ENCODE results near the gene SLC9A2. TPM values are rescaled to one million over a fixed set of nuclear protein-coding genes. Genes with fewer than 3 reads are reported as not detected.

Gene SLC9A2
- polyA plus RNA-seq, 3 donors, result not detected

- no peaks in the 10 kb centered on the region for H3K79me2 ChIP-seq (ENCODE audit: insufficient read depth, low read length)
- Mint-ChIP-seq H3K4me1 (peaks cover 5% of the 10 kb centered on the region), H3K36me3 (no peaks in the 10 kb centered on the region), H3K27ac (no peak overlapping the region), H3K27me3 (ENCODE audit: low read depth in 3 of 3) (peaks cover 0 to 3% (median 2%) of the 10 kb centered on the region in 3 donors), H3K4me3 (no peak overlapping the region), H3K9me3 (peaks cover 0 to 2% (median 0%) of the 10 kb centered on the region in 7 donors)
- no peak overlapping the region for H2AFZ ChIP-seq (ENCODE audit: insufficient read depth, low read depth, low read length, poor library complexity, severe bottlenecking)
- intact Hi-C loops (cut with micrococcal nuclease), result no loop called here
- H4K20me1 ChIP-seq (ENCODE audit: insufficient read depth, low read length), result no peaks in the 10 kb centered on the region
- no peak for DNase-seq
- no peak overlapping the region for H3K27ac ChIP-seq (ENCODE audit: low read depth in 1 of 2, low read length in 2 of 2)
- H3K27me3 ChIP-seq (ENCODE audit: control insufficient read depth in 2 of 2, insufficient read depth in 2 of 2, low read length in 2 of 2), result no peaks in the 10 kb centered on the region
- H3K4me3 ChIP-seq (replicated peaks in 1 of 3; ENCODE audit: low read depth in 2 of 3, low read length in 3 of 3), result no peak overlapping the region
- H3K9me3 ChIP-seq (replicated peaks in 1 of 2; ENCODE audit: control insufficient read depth in 1 of 2, insufficient read depth in 1 of 2, low read length in 2 of 2), result no peaks in the 10 kb centered on the region
- H3K4me1 ChIP-seq (ENCODE audit: control insufficient read depth in 1 of 2, insufficient read depth in 2 of 2, low read length in 2 of 2), result no peaks in the 10 kb centered on the region
- H3K9ac ChIP-seq (ENCODE audit: insufficient read depth, low read length, poor library complexity, severe bottlenecking), result no peak overlapping the region
- H3K36me3 ChIP-seq (replicated peaks in 1 of 2; ENCODE audit: control insufficient read depth in 1 of 2, insufficient read depth in 2 of 2, low read length in 2 of 2), result no peaks in the 10 kb centered on the region
- 91% methylated on average over 2 of the region's 2 CpGs for WGBS (ENCODE audit: insufficient coverage)
- no peak overlapping the region for H3K4me2 ChIP-seq (replicated peaks; ENCODE audit: extremely low read depth, low read length, poor library complexity, severe bottlenecking)
- TF ChIP-seq CTCF (IDR thresholded peaks at IDR 0.05), result no peak
These were observed 40.7 kb downstream of the SLC9A2 start for GRCh38 chr2:102660070-102660469.

- H3K79me2 ChIP-seq (ENCODE audit: insufficient read depth, low read length), result no peaks in the 10 kb centered on the region
- H3K9ac ChIP-seq (ENCODE audit: insufficient read depth, low read length, poor library complexity, severe bottlenecking), result no peak overlapping the region
- H3K4me3 Mint-ChIP-seq, result no peak overlapping the region
- peaks cover 0 to 3% (median 2%) of the 10 kb centered on the region in 3 donors for H3K27me3 Mint-ChIP-seq (ENCODE audit: low read depth in 3 of 3)
- H3K4me3 ChIP-seq (replicated peaks in 1 of 3; ENCODE audit: low read depth in 2 of 3, low read length in 3 of 3), result no peak overlapping the region
- no peaks in the 10 kb centered on the region for H3K27me3 ChIP-seq (ENCODE audit: control insufficient read depth in 2 of 2, insufficient read depth in 2 of 2, low read length in 2 of 2)
- peaks cover 5% of the 10 kb centered on the region for H3K4me1 Mint-ChIP-seq
- intact Hi-C loops (cut with micrococcal nuclease), result no loop called here
- 100% methylated on average over 1 of the region's 6 CpGs for WGBS (ENCODE audit: insufficient coverage)
- no peak for TF ChIP-seq CTCF (IDR thresholded peaks at IDR 0.05)
- no peaks in the 10 kb centered on the region for H3K36me3 Mint-ChIP-seq
- no peak overlapping the region for H3K4me2 ChIP-seq (replicated peaks; ENCODE audit: extremely low read depth, low read length, poor library complexity, severe bottlenecking)
- no peak overlapping the region for H3K27ac ChIP-seq (ENCODE audit: low read depth in 1 of 2, low read length in 2 of 2)
- no peaks in the 10 kb centered on the region for H4K20me1 ChIP-seq (ENCODE audit: insufficient read depth, low read length)
- H3K27ac Mint-ChIP-seq, result no peak overlapping the region
- H2AFZ ChIP-seq (ENCODE audit: insufficient read depth, low read depth, low read length, poor library complexity, severe bottlenecking), result no peak overlapping the region
- H3K9me3 Mint-ChIP-seq, result peaks cover 0 to 5% (median 0%) of the 10 kb centered on the region in 7 donors
- no peak for DNase-seq
- H3K36me3 ChIP-seq (replicated peaks in 1 of 2; ENCODE audit: control insufficient read depth in 1 of 2, insufficient read depth in 2 of 2, low read length in 2 of 2), result no peaks in the 10 kb centered on the region
- no peaks in the 10 kb centered on the region for H3K4me1 ChIP-seq (ENCODE audit: control insufficient read depth in 1 of 2, insufficient read depth in 2 of 2, low read length in 2 of 2)
- no peaks in the 10 kb centered on the region for H3K9me3 ChIP-seq (replicated peaks in 1 of 2; ENCODE audit: control insufficient read depth in 1 of 2, insufficient read depth in 1 of 2, low read length in 2 of 2)
These were observed 41.2 kb downstream of the SLC9A2 start for GRCh38 chr2:102660574-102660973.
